Neuronal stem cell (in vitro differentiated cells): ENCODE results near the gene TUFT1.
A peak's percentile ranks its signal among the peaks of the same experiment; 100 is the strongest.

ENCODE experiments used
- DNase-seq: peaks from one replicate; pipeline ENCODE4 v3.0.0-alpha.2; 2013; ENCODE audit warnings: low spot score
- H2AFZ ChIP-seq: one replicate; pipeline ENCODE4 v1.6.1; 2013; ENCODE audit warnings: mild to moderate bottlenecking, low read length, inconsistent platforms
- H2AK5ac ChIP-seq: 2 replicates; pipeline ENCODE4 v1.6.1; 2013; ENCODE audit warnings: low read depth, mild to moderate bottlenecking, inconsistent platforms, low read length, moderate library complexity, mixed read lengths
- H2BK120ac ChIP-seq: 2 replicates; pipeline ENCODE4 v1.6.1; 2013; ENCODE audit warnings: low read depth, mild to moderate bottlenecking, inconsistent platforms, low read length, moderate library complexity, mixed read lengths
- H2BK12ac ChIP-seq: one replicate; pipeline ENCODE4 v1.6.1; 2013; ENCODE audit warnings: low read length, inconsistent platforms
- H2BK15ac ChIP-seq: 2 replicates; pipeline ENCODE4 v1.6.1; 2013; ENCODE audit warnings: mild to moderate bottlenecking, low read length, inconsistent platforms, mixed read lengths
- H2BK5ac ChIP-seq: one replicate; pipeline ENCODE4 v1.6.1; 2013; ENCODE audit warnings: inconsistent platforms, mild to moderate bottlenecking, low read length, moderate library complexity
- H3K14ac ChIP-seq: one replicate; pipeline ENCODE4 v1.6.1; 2013; ENCODE audit warnings: low read length, inconsistent platforms
- H3K18ac ChIP-seq: 2 replicates; pipeline ENCODE4 v1.6.1; 2013; ENCODE audit warnings: low read length, inconsistent platforms
- H3K23ac ChIP-seq: 2 replicates; pipeline ENCODE4 v1.6.1; 2013; ENCODE audit warnings: low read depth, mild to moderate bottlenecking, mixed read lengths, low read length, inconsistent platforms; ENCODE audit not compliant: poor library complexity
- H3K27ac ChIP-seq: replicated peaks from 3 replicates; pipeline ENCODE4 v1.5.1; 2013; ENCODE audit warnings: low read length, inconsistent platforms
- H3K27me3 ChIP-seq, 3 experiments: 2 replicates each; pipeline ENCODE4 v1.6.1; 2013; ENCODE audit warnings: low read length in 3 of 3, mild to moderate bottlenecking in 2 of 3, inconsistent platforms in 1 of 3, low read depth in 1 of 3, mixed read lengths in 1 of 3, moderate library complexity in 1 of 3; ENCODE audit not compliant: control insufficient read depth in 3 of 3, insufficient read depth in 3 of 3
- H3K36me3 ChIP-seq, 2 donors: replicated peaks in 1 of 2; 2 replicates each; pipeline ENCODE4 v1.6.1; 2013; ENCODE audit warnings: low read length in 2 of 2; ENCODE audit not compliant: control insufficient read depth in 2 of 2, insufficient read depth in 2 of 2
- H3K4ac ChIP-seq: 2 replicates; pipeline ENCODE4 v1.6.1; 2013; ENCODE audit warnings: inconsistent platforms, mild to moderate bottlenecking, low read length, moderate library complexity
- H3K4me1 ChIP-seq, 2 donors: 1 replicate in 1 of 2; 2 replicates in 1 of 2; pipeline ENCODE4 v1.6.1; 2013; ENCODE audit warnings: low read length in 2 of 2, low read depth in 1 of 2; ENCODE audit not compliant: control insufficient read depth in 2 of 2, insufficient read depth in 1 of 2
- H3K4me2 ChIP-seq: one replicate; pipeline ENCODE4 v1.6.1; 2013; ENCODE audit warnings: mild to moderate bottlenecking, low read length, inconsistent platforms; ENCODE audit not compliant: insufficient read depth, poor library complexity, severe bottlenecking
- H3K4me3 ChIP-seq, 2 donors: 2 replicates each; pipeline ENCODE4 v1.5.1; 2013; ENCODE audit warnings: low read length in 2 of 2, mild to moderate bottlenecking in 2 of 2, inconsistent platforms in 1 of 2, moderate library complexity in 1 of 2
- H3K79me1 ChIP-seq: one replicate; pipeline ENCODE4 v1.6.1; 2013; ENCODE audit warnings: low read depth, mild to moderate bottlenecking, inconsistent platforms, low read length, moderate library complexity
- H3K9ac ChIP-seq: one replicate; pipeline ENCODE4 v1.6.1; 2013; ENCODE audit warnings: mild to moderate bottlenecking, low read depth, low read length, inconsistent platforms; ENCODE audit not compliant: poor library complexity
- H3K9me3 ChIP-seq, 2 donors: replicated peaks in 1 of 2; 2 replicates each; pipeline versions ENCODE3 to v1.6.1; 2013; ENCODE audit warnings: low read length in 2 of 2, mild to moderate bottlenecking in 2 of 2, inconsistent platforms in 1 of 2, low read depth in 1 of 2, mixed read lengths in 1 of 2, moderate library complexity in 1 of 2; ENCODE audit not compliant: control insufficient read depth in 2 of 2, insufficient read depth in 1 of 2
- H4K8ac ChIP-seq: one replicate; pipeline ENCODE4 v1.6.1; 2013; ENCODE audit warnings: low read depth, mild to moderate bottlenecking, inconsistent platforms, low read length, moderate library complexity
- H4K91ac ChIP-seq: one replicate; pipeline ENCODE4 v1.6.1; 2013; ENCODE audit warnings: low read length, low read depth, mild to moderate bottlenecking, inconsistent platforms; ENCODE audit not compliant: poor library complexity
- WGBS, 2 donors: extraction: QIAGEN DNeasy Blood & Tissue Kit; methylation state at CpG; one replicate each; pipeline ENCODE4 v1.1.7; 2013; ENCODE audit warnings: missing lambda C conversion rate in 2 of 2, mixed read lengths in 1 of 2; ENCODE audit not compliant: insufficient read length in 2 of 2, insufficient replicate concordance in 1 of 2; ENCODE audit errors: extremely low coverage in 2 of 2; 5-methylcytosine and 5-hydroxymethylcytosine counted together

The TUFT1 gene

GRCh38 chr1:151610142-151610541 lies 70.0 kb downstream of the TUFT1 start:
- no peak for DNase-seq
- peaks cover 0 to 9% of the 10 kb centered on the region in 2 donors for H3K36me3 ChIP-seq
- no peak overlapping the region for H2AK5ac ChIP-seq
- no peak overlapping the region for H2BK120ac ChIP-seq
- WGBS, 2 donors: no CpG with 5 or more reads among the region's 3 CpGs
- H3K79me1 ChIP-seq: peaks cover 3% of the 10 kb centered on the region
- H3K4me3 ChIP-seq: no peak overlapping the region
- H3K14ac ChIP-seq: no peak overlapping the region
- no peak overlapping the region for H4K8ac ChIP-seq
- H3K9ac ChIP-seq: no peak overlapping the region
- no peak overlapping the region for H2AFZ ChIP-seq
- no peaks in the 10 kb centered on the region for H3K27me3 ChIP-seq
- peaks cover 0 to 4% of the 10 kb centered on the region in 2 donors for H3K4me1 ChIP-seq
- H2BK15ac ChIP-seq: no peak overlapping the region
- H2BK5ac ChIP-seq: no peak overlapping the region
- no peak overlapping the region for H3K27ac ChIP-seq
- H2BK12ac ChIP-seq: no peak overlapping the region
- no peak overlapping the region for H4K91ac ChIP-seq
- H3K4me2 ChIP-seq: no peak overlapping the region
- H3K23ac ChIP-seq: no peak overlapping the region
- H3K9me3 ChIP-seq: no peaks in the 10 kb centered on the region
- H3K18ac ChIP-seq: no peak overlapping the region
- no peak overlapping the region for H3K4ac ChIP-seq

GRCh38 chr1:151611288-151611790 lies 71.2 kb downstream of the TUFT1 start:
- H3K79me1 ChIP-seq: peaks cover 3% of the 10 kb centered on the region
- H2BK15ac ChIP-seq: no peak overlapping the region
- H3K36me3 ChIP-seq: peaks cover 0 to 21% of the 10 kb centered on the region in 2 donors
- H3K4ac ChIP-seq: no peak overlapping the region
- H3K18ac ChIP-seq: no peak overlapping the region
- H2AK5ac ChIP-seq: no peak overlapping the region
- no peak for DNase-seq
- H2BK120ac ChIP-seq: no peak overlapping the region
- no peak overlapping the region for H3K23ac ChIP-seq
- H3K9me3 ChIP-seq: no peaks in the 10 kb centered on the region
- H3K4me2 ChIP-seq: no peak overlapping the region
- peak overlapping the region; percentile 97 for H2AFZ ChIP-seq
- WGBS, 2 donors: no CpG with 5 or more reads among the region's 6 CpGs
- H3K14ac ChIP-seq: no peak overlapping the region
- H4K8ac ChIP-seq: no peak overlapping the region
- H3K4me1 ChIP-seq: peaks cover 0 to 4% of the 10 kb centered on the region in 2 donors
- no peak overlapping the region for H3K9ac ChIP-seq
- H3K4me3 ChIP-seq: peak overlapping the region in 1 of 2 donors; percentile 61
- H3K27ac ChIP-seq: no peak overlapping the region
- no peak overlapping the region for H2BK5ac ChIP-seq
- H3K27me3 ChIP-seq: no peaks in the 10 kb centered on the region
- H2BK12ac ChIP-seq: no peak overlapping the region
- H4K91ac ChIP-seq: no peak overlapping the region

DNA sequence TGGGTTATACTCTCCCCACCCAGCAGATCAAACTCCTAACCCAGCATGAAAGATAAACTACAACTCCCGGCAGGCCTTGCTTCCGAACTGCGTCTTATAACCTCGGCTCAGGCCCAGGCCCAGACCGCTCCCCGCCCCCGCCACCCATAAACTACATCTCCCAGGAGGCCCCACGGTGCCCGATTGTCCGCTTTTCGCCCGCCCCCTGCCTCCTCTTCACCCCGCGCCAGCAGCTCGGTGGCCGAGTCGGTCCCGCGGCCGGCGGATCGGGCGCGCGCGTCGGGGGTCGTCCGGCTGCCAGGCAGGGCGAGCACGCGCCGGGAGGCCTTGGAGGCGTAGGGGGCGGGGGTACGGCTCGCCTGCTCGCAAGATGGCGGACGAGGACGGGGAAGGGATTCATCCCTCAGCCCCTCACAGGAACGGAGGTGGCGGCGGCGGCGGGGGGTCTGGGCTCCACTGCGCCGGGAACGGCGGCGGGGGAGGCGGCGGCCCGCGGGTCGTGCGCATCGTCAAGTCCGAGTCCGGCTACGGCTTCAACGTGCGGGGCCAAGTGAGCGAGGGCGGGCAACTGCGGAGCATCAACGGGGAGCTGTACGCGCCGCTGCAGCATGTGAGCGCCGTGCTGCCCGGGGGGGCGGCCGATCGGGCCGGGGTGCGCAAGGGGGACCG lies 71.9 kb downstream of the TUFT1 start, which contains the start of gene SNX27:
Gene SNX27, plus strand, starts transcription at position 219 of the 669 bp plus-strand sequence. Its CDS starts 152 bp downstream, at position 371.
- Histone ChIP-seq H3K27ac (peak within 1 kb of the TSS; percentile 75), H3K79me1 (peaks cover 3% of the 10 kb centered on the region), H2BK15ac (peak within 1 kb of the TSS; percentile 98), H3K23ac (peak within 1 kb of the TSS; percentile 99), H2BK120ac (peak within 1 kb of the TSS; percentile 97), H3K4me1 (peaks cover 0 to 4% of the 10 kb centered on the region in 2 donors), H3K9ac (peak within 1 kb of the TSS; percentile 99), H3K36me3 (peaks cover 0 to 25% of the 10 kb centered on the region in 2 donors), H2BK12ac (peak within 1 kb of the TSS; percentile 52), H3K4me2 (peak within 1 kb of the TSS; percentile 76), H3K18ac (peak within 1 kb of the TSS; percentile 100), H3K4ac (peak within 1 kb of the TSS; percentile 86), H3K27me3 (no peaks in the 10 kb centered on the region), H4K91ac (no peak within 1 kb of the TSS), H3K9me3 (no peaks in the 10 kb centered on the region), H3K14ac (peak within 1 kb of the TSS; percentile 98), H4K8ac (peak within 1 kb of the TSS; percentile 31), H3K4me3 (peak within 1 kb of the TSS; percentile 61 to 83), H2BK5ac (peak within 1 kb of the TSS; percentile 91), H2AK5ac (peak within 1 kb of the TSS; percentile 72), H2AFZ (peak within 1 kb of the TSS; percentile 97)
- WGBS, 2 donors: no CpG with 5 or more reads among the region's 79 CpGs
- peak; percentile 97 for DNase-seq

DNA sequence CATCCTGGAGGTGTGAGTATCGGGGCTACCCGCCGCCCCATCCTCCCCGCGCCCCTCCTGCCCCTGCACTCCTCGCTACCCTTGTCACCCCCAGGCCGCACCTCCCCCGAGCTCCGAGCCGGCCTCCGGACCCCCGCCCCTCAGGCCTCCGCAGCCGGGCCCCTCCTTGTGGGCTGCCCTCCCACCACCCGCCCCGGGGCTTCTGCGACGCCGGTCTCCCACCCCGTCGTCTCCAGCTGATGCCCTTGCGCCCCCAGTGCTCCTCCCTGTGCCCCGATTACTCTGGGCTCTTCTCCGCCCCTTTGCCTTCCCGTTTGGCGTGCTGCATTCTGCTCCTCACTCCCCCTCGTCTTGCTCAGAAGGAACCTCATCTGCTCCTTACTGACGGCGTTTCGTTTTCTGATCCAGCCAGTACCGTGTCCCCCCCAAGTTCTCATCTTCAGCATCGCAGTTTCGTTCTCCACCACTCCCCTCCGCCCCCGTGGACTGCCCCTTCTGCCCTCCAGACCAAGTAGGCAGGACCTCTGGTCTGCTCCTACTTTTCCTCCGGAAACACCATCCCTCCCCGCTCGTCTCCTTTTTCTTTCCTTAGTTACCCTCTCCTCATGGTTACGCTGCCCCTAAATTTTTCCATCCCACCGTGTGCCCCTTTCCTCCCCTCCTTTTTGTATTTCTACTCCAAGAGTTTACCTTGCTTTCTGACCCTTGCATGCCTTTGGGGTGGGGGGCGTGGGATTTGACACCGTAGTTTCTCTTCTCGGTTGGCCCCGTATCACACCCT lies 72.6 kb downstream of the TUFT1 start:
- DNase-seq: no peak
- H3K4me2 ChIP-seq: peak overlapping the region; percentile 76

More for the DNA sequence above, 72.6 kb downstream of the TUFT1 start:
- Histone ChIP-seq H3K14ac (peak overlapping the region; percentile 98), H3K23ac (peak overlapping the region; percentile 99), H3K27ac (peak overlapping the region; percentile 75), H3K9ac (peak overlapping the region; percentile 99), H3K4ac (peak overlapping the region; percentile 86), H3K79me1 (peaks cover 3% of the 10 kb centered on the region), H2BK12ac (peak overlapping the region; percentile 52), H4K91ac (no peak overlapping the region), H3K9me3 (no peaks in the 10 kb centered on the region), H2AK5ac (peak overlapping the region; percentile 72), H3K18ac (peak overlapping the region; percentile 100), H2BK5ac (peak overlapping the region; percentile 91), H2BK120ac (peak overlapping the region; percentile 97), H4K8ac (no peak overlapping the region), H3K4me1 (peaks cover 0 to 4% of the 10 kb centered on the region in 2 donors), H2AFZ (peak overlapping the region; percentile 97), H3K27me3 (no peaks in the 10 kb centered on the region), H2BK15ac (peak overlapping the region; percentile 98), H3K4me3 (peak overlapping the region; percentile 61 to 83), H3K36me3 (peaks cover 0 to 27% of the 10 kb centered on the region in 2 donors)
- no CpG with 5 or more reads among the region's 44 CpGs for whole genome bisulfite sequencing, 2 donors
